Kidney tubule cell (primary cell): ENCODE data around the gene FAM111A.
A peak's percentile ranks its signal among the peaks of the same experiment; 100 is the strongest.
"Not testable (repeated sequence)": the region's sequence is repeated elsewhere in the genome, so short reads cannot be mapped to it uniquely, and the experiment has no call there.

Source experiments
- DNase-seq: peaks from one replicate; pipeline ENCODE4 v3.0.0-alpha.2; 2018; ENCODE audit warnings: low spot score

Gene FAM111A, protein sequence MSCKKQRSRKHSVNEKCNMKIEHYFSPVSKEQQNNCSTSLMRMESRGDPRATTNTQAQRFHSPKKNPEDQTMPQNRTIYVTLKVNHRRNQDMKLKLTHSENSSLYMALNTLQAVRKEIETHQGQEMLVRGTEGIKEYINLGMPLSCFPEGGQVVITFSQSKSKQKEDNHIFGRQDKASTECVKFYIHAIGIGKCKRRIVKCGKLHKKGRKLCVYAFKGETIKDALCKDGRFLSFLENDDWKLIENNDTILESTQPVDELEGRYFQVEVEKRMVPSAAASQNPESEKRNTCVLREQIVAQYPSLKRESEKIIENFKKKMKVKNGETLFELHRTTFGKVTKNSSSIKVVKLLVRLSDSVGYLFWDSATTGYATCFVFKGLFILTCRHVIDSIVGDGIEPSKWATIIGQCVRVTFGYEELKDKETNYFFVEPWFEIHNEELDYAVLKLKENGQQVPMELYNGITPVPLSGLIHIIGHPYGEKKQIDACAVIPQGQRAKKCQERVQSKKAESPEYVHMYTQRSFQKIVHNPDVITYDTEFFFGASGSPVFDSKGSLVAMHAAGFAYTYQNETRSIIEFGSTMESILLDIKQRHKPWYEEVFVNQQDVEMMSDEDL

DNA sequence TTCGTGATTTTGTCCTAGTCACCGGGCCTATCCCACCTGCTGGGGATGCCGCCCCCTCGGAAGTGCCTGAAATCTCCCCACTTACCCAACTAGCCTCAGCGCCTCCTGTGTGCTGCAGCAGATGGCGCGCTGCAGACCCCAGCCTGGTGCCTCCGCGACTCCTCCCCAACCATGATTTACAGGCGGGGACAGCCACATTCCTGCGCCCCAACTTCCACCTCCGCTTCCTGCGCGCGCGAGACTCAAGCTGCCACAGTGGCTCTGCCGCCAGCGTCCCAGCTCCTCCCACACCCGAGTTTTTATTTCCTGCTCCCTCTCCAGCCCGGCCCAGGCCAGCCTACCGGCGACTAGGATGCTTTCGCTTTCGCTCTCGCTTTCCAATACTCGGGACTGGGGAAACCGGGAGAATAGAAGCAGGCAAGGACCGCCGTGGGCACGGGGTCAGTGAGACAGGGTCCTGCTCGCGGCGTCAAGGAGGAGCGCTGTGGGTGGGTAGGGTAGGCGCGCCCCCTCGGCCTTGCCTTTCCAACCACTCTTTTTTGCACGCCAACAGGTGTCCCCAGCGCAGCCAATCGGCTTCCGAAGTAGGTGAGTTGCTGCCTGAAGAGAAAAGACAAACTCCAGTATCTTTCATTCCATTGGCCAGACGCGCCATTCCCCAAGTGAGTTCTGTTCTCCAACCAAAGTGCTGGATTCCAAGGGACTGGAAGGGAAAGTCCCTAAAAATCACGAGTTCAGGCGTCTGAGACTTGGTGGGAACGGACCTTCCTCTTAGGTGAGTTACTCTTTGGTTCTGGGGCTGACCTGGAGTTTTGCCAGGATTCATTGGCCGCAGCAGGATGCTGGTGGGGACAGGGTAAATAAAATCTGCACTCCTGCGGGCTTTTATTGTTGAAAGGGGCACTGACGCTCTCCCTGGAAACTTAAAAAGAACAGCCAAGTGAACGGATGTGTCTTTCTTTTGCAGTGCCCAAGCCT lies at the start of gene FAM111A:
FAM111A (plus strand) TSS at position 327 of the 978 bp plus-strand sequence. CDS start 6,017 bp downstream, outside the sequence.
- DNase-seq: peak; percentile 97

DNA sequence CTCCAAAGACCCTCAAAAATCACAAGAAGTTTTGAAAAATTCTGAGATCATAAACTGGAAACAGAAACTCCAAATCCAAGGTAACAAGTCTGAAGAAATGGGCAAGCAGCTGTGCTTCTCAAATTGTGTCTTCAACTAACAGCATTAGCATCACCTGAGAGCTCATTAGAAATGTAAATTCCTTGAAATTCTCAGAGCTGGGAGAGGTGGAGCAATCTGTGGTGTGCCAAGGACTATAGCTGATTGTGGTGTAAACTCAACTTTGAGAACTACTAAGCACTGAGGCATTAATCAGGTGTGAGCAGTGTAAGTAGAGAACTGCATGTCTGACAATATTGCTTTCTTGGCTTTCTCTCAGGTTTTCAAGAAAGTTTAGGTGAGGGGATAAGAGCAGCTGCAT lies 49.1 kb upstream of the FAM111A start:
- not testable (repeated sequence) for DNase-seq

DNA sequence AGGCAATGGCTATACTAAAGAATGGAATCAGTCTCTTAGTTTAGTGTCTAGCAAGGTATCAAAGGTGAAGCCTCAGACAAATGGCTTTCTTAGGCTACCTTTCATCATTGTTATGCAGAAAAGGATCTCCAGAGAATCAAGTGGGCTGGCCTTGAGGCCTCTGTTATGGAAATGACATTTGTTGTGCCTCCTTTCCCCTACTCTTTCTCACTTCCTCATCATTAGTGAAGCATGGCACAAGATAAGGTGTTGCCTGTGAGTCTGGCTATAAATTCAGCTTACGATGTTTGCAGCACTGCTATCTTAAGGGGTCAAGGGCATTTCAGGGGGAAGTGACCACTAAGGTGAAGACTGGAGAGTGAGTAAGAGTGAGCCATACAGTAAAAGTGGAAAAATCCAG lies 47.4 kb upstream of the FAM111A start:
- not testable (repeated sequence) for DNase-seq

DNA sequence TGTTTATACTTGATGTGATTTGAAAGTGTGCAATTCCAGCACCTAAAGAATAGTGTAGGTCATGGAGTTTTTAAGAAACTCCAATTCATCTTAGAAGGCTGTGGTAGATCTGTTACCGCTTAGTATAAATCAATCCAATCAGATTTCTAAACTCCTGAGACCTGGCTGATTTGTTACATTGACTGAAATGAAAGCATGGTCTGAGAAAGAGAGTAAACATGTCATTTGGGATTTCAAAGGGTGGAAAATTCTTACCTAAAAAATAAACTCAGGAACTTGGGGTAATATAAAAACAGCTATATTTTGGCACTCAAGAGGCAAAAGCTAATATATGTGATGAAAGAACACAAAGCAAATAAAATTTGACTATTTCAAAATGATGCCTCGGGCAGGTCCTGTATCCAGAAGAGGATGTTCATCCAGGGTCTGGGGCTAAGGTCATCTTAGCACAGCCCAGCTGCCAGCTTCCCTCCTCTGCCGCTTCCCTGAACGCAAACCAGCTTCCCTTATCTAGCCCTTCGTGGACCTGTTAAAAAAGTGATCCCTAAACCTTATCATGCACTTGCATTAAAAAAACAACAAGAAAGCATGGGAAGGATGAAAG lies 46.6 kb upstream of the FAM111A start:
- not testable (repeated sequence) for DNase-seq

- DNase-seq: peak; percentile 61
Observed at GRCh38 chr11:59097113-59097708, 45.4 kb upstream of the FAM111A start.

- DNase-seq: not testable (repeated sequence)
Observed at GRCh38 chr11:59097938-59098337, 44.7 kb upstream of the FAM111A start.

DNA sequence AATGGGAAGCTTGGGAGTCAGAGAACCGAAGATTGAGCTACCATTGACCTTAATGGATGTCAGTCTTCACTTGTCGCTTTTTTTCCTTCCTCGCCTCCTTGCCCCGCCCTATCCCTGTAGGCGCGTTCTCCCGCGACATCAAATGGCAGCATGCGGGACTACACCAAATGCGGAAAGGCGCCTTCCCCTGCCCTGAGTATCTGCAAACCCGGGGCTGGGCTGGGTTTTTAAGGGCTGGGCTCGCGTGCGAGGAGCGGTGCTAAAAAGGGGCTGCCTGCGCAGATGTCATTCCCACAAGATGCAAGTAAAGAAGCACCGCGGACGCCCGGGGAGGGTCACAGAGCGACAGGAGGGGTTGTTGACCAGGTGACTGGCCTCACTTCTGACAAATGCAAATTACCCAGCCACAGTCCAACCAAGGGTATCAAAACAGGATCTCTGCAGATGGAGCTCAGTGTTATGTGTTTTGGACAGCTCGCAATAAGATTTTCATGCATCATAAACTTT lies 40.3 kb upstream of the FAM111A start:
- peak; percentile 64 for DNase-seq

DNA sequence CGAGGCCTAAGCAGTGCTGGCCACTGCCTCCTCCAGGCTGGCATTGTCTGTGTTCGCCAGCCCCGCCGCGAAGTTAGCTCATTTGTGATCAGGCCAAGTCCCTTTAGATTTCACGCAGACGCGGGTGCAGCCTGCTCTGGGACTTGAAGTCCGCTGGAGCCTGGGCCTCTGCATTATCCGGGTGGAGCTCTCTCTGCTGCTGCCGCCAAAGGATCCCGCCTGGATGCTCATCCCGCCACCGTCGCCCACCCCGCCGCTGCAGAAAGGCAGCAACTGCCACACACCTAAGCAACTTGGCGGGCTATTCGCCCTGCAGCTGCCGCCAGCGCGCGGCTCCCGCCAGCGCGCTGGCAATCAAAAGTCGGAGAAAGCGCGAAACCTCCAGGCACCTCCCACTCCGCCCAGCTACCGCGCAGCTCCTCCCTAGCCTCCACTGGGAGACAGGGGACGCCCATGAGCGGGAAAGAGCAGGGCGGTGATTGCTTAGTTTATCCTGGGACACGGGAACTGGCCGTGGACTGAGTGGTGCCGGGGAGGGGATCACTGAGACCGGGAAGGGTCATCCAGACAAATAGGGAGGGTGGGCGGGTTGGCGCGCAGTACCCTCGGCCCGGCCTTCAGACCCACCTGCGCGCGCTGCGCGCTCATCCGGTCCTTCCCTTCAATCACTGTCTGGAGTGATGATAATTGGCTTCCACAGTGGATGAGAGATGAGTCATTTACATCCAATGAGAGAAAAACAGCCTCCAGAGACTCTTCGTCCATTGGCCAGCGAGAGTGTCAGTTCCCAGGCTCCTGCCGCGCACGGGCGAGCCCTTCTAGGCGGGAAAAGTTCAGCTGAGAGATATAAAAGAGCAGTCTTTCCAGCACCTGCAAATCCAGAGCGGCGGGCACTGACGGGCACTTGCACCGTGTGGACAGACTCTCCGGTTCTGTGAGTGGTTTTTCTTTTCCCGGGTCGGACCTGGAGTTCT lies 36.0 kb upstream of the FAM111A start, which contains the start of gene FAM111B:
FAM111B (plus strand) TSS at position 875 of the 974 bp plus-strand sequence. CDS start 2,389 bp downstream, outside the sequence.
- DNase-seq: peak; percentile 95

DNA sequence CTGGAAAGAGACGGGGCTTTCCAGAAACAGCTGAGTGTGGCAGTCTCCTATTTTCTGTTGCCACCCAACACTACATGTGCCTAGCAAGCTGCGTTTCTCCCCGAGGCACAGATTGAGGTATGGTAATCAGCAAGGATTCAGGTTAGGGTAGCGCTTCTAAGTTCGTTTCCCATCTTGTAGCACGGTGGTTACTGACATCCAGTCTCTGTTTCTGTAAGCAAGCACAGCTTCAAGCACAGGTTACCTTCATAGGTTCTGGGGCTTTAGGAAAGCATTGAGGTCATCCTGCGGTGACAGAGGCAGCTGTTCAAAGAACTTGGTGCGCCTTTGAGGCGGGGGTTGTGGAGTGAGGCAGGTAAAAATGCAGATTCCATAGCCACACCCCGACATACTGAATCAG lies 34.9 kb upstream of the FAM111A start:
- peak; percentile 9 for DNase-seq

GRCh38 chr11:59112494-59112893 lies 30.2 kb upstream of the FAM111A start:
- no peak for DNase-seq

DNA sequence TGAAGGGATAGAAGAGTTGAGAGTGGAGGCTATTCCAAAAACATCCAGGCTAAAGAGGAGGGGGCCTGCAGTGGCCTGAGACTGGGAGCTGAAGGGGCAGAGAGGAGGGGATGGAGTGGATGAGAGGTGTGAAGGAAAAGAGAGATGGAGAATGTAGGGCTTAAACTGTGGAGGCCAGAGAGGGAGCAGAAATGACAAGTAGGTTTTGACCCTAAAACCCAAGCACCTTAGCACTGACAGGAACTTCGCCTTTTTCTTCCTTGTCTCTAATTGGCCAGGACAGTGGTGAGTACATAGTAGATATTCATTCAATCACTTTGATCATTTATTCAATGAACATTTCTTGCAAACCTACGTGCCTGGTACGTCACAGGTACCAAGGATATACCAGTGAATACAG lies 28.3 kb upstream of the FAM111A start:
- DNase-seq: no peak

GRCh38 chr11:59115553-59115952 lies 27.1 kb upstream of the FAM111A start:
- no peak for DNase-seq

DNA sequence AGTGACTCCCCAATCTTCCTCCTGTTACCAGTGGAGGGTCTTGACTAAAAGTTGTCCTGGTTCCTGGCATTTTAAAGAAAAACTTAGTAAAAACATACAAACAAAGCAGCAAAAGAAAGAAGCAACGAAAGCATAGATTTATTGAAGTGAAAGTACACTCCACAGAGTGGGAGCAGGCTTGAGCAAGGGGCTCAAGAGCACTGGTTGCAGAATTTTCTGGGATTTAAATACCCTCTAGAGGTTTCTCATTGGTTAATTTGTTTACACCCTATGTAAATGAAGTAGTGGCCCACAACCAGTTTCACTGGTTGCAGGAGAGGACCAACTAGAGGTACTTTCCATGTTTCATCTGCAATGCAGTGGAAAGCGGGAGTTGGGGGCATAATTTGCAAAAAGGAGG lies 24.9 kb upstream of the FAM111A start:
- no peak for DNase-seq

DNA sequence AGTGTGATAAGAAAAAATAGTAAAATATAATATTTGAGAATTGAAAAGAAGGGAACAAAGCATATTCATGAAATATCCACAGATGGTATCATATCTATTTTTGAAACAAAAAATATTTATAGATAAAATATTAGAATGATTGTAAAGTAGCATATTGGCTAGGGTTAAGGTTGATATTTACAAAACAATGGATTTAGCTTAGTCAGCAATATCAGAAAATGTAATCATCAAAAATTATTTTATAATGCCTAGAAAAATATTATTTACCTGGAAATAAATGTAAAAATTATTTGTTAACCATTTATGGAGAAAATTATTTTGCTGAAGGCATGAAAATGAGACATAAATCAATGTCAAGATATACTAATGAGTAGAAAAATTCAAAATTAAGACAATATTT lies 22.8 kb upstream of the FAM111A start:
- DNase-seq: no peak

DNA sequence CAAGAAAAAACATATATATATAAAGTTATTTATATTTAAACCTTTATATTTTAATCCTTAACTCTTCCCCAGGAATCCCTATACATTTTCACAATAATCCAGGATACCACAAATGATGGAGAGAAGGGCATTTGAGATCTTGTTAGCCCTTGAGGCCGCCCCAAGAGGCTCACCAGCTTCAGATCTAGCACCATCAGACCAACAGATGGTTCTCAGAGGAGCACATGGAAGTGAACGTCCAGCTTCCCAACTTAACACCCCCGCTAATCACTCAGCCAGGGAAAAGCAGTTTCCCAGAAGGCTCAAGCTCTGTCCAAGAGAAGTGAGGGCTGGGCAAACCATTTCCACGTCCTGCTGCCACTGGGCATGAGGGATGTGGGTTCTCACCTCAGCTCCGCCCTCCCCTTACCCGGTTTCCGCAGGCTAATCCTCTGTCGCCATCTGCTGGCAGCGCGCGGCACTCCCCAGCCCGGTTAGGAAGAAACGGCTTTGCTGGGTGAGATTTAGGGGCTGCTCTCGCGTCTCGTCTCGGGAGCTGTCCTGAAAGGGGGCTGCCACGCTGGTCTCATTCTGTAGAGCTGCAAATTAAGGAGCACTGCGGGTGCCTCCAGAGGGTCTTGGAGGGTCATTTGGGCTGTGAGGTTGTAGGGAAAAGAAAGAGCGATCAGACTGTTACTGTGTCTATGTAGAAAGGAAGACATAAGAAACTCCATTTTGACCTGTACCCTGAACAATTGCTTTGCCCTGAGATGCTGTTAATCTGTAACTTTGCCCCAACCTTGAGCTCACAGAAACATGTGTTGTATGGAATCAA lies 6.8 kb upstream of the FAM111A start:
- DNase-seq: peak; percentile 81

- DNase-seq: not testable (repeated sequence)
Observed at GRCh38 chr11:59136551-59136950, 6.1 kb upstream of the FAM111A start.

GRCh38 chr11:59137190-59137589 lies 5.5 kb upstream of the FAM111A start:
- no peak for DNase-seq

- DNase-seq: no peak
Observed at GRCh38 chr11:59138643-59139042, 4.0 kb upstream of the FAM111A start.

DNA sequence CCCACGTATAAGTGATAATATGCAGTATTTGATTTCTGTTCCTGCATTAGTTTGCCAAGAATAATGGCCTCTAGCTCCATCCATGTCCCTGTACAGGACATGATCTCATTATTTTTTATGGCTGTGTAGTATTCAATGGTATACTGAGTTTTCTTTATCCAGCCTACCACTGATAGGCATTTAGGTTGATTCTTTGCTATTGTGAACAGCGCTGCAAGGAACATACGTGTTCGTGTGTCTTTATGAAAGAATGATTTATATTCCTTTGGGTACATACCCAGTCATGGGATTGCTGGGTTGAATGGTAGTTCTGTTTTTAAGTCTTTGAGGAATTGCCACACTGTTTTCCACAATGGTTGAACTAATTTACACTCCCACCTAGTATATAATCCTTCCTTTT lies 1.5 kb upstream of the FAM111A start:
- DNase-seq: no peak
